GM18519 (cell line): ENCODE data around the gene RNF40.

ENCODE experiments used
- ATAC-seq: cut with Tn5 transposase; IDR thresholded peaks from one replicate; pipeline ENCODE4 v1.9.1; 2021; ENCODE audit warnings: mild to moderate bottlenecking, moderate library complexity; ENCODE audit not compliant: unreplicated experiment, low FRiP score

The RNF40 gene

GRCh38 chr16:30761427-30761927, 645 bp upstream of the RNF40 start:
- no peak for ATAC-seq

DNA sequence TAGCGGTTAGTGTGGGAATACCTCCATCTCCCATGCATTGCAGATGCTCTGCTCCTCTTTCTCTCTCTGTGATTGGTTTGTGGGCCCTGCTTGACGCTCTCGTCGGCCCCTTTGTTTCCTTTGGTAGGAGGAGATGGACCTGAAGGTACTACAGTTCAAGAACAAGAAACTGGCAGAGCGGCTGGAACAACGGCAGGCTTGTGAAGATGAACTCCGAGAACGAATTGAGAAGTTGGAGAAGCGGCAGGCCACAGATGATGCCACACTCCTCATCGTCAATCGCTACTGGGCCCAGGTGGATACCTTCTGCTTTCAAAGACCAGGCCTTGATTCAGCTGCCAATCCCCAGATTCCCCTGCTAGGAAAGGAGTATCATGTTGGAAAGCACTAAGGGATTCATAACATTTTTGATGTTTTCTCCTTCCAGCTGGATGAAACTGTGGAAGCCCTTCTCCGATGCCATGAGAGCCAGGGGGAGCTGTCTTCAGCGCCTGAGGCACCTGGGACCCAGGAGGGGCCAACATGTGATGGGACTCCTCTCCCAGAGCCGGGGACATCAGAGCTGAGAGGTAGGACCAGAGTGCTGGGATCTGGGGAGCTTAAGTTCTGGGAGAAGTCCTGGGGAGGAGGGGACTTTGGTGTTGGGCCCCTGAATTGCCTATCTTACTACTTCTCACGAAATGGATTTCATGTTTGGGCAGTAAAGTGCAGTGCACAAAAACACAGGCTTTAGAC, 1.0 kb downstream of the RNF40 start:
- ATAC-seq, result no peak

DNA sequence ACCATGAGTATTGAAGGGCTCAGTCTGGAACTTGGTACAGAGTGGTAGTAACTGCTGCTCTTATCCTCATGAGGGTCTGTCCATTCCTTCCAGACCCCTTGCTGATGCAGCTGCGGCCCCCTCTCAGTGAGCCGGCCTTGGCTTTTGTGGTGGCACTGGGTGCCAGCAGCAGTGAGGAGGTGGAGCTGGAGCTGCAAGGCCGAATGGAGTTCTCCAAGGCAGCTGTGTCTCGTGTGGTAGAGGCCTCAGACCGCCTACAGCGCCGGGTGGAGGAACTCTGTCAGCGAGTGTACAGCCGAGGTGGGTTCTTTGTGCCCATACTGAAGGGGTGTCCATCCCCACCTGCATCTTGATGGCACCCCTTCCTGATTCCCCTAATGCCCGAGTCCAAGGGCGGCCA, 2.0 kb downstream of the RNF40 start:
- ATAC-seq, result no peak

- ATAC-seq, result no peak
These were observed 2.8 kb downstream of the RNF40 start for GRCh38 chr16:30764816-30765465.

GRCh38 chr16:30766206-30766932, 4.2 kb downstream of the RNF40 start:
- ATAC-seq, result no peak

- ATAC-seq, result no peak
These were observed 4.8 kb downstream of the RNF40 start for GRCh38 chr16:30766933-30767284.

DNA sequence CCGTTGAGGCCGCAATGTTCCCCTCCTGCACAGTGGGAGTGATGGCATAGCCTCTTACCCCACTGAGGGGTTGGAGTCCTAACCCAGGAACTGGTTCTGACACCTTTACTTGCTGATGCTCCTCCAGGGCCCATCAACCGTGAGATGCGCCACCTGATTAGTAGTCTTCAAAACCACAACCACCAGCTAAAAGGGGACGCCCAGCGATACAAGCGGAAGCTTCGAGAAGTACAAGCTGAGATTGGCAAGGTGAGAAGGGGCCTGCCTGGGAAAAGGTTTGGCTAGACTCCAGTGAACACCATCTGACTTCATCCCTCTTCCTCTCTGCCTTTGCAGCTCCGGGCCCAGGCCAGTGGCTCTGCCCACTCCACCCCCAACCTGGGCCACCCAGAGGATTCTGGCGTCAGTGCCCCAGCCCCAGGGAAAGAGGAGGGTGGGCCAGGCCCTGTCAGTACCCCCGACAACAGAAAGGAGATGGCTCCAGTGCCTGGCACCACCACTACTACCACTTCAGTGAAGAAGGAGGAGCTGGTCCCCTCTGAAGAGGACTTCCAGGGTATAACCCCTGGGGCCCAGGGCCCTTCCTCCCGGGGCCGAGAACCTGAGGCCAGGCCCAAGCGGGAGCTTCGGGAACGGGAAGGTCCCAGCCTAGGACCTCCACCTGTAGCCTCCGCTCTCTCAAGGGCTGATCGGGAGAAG, 5.8 kb downstream of the RNF40 start:
- ATAC-seq, result no peak

- no peak for ATAC-seq
These were observed 6.6 kb downstream of the RNF40 start for GRCh38 chr16:30768583-30769181.

DNA sequence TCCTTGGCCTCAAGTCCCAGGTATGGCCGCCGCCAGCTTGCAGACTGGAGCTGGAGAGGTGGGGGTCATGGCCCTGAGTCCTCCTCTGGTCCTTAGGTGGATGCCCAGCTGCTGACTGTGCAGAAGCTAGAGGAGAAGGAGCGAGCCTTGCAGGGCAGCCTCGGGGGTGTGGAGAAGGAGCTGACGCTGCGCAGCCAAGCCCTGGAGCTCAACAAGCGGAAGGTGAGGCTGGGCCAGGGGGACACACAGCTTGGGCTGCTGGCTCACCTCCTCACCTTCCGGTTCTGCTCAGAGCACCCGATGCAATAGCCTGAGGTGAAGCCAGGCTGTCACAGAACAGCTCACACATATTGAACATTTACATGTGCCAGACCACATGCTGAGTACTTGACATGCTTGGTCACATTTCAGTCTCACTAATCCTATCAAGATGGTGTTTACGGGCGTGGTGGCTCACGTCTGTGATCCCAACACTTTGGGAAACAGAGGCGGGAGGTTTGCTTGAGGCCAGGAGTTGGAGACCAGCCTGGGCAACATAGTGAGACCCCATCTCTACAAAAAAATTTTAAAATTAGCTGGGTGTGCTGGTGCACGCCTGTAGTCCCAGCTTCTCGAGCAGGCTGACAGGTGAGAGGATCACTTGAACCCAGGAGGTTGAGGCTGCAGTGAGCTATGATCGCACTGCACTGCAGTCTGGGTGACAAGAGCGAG, 7.4 kb downstream of the RNF40 start:
- no peak for ATAC-seq

DNA sequence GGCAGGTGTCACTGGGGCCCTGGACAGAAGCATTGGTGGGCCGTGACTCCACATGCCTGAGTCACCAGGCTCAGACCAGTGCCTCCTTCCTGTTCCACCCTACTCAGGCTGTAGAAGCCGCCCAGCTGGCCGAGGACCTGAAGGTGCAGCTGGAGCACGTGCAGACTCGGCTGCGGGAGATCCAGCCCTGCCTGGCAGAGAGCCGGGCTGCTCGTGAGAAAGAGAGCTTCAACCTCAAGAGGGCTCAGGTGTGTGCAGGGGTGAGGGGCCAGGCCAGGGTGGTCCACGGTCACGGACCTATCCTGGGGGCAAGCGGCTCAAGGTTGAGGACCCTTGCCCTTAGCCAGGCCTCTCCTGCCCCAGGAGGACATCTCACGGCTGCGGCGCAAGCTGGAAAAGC, 9.6 kb downstream of the RNF40 start:
- no peak for ATAC-seq

DNA sequence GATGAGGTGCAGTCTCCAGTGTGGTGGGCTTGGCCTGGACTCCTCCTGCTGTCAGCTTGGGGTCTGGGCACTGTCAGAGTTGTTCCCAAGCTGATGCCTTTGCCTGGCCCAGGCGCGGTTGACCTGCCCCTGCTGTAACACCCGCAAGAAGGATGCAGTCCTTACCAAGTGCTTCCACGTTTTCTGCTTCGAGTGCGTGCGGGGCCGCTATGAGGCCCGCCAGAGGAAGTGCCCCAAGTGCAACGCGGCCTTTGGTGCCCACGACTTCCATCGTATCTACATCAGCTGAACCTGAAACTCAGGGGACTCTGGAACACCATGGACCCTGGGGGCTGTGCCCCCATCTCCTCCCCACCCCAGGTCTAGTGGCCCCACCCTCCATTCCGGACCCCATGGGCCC, 11.7 kb downstream of the RNF40 start:
- no peak for ATAC-seq

DNA sequence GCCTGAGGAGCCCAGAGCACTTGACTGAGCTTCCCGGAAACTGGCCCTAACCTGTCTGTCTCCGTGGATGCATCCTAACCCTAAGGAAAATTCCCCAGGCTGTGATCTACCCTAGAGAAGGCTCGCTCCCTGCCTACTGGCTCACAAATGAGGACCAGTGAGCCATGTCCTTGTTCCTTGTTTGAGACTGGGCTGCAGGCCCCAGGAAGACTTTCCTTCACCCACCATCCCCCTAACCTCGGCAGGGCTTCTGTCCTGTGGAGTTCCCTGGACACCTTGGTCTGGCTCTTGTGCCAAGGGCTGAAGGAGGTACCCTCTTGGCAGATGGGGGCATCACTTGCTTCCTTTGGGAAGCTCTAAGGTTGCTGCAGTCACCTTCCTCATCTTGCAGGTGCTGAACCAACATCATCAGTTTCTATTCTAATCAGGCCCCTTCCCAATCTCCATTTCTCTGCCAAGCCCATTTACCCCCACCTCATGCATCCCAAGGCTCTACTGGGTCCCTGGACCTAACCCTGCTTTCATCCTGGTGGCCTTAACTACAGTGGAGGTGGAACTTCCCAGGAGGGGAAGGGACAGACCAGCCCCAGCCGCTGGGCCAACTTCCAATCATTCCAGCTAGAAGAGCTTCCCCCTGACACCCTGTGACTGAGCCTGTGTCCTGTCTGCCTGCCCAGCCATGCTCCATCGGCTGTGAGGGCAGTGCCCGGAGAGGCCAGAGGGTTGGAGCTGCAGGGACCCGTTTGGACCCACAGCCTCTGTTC, 12.4 kb downstream of the RNF40 start:
- no peak for ATAC-seq

GRCh38 chr16:30775131-30775391, 12.9 kb downstream of the RNF40 start:
- ATAC-seq, result no peak

GRCh38 chr16:30775392-30776188, 13.5 kb downstream of the RNF40 start:
- no peak for ATAC-seq

DNA sequence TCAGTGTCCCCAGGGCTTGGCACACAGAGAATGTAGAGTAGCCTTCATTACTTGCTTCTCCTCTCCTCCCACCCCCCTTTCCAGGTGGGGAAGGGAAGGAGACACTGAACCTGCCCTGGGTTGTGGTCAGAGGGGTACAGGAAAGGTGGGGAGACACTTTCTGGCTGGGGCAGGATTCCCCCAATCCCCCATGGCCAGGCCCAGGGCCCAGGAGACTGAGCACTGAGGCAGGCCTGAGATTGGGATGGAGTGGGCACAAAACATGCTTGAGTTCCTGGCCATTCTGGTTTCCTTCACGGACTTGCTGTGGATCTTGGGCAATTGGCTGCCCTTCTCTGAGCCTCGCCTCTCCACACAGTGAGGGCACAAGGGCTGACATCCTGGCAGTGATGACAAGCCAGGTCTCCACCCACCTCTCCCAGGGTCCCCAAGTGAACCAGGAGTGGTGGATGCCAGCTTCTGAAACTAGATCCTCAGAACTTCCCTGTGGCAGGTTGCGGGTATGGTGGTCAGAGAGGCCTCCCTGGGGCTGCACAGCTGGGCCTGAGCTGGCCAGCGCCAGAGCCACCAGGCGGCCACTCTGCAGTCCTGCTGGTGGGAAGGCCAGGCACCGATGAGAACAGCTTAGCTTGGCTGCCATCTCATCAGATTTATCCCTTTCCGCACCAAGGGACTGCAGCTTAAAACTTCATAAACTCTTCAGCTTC, 15.6 kb downstream of the RNF40 start:
- ATAC-seq, result no peak

GRCh38 chr16:30778549-30779244, 16.6 kb downstream of the RNF40 start:
- no peak for ATAC-seq

GRCh38 chr16:30779596-30779995, 17.5 kb downstream of the RNF40 start:
- no peak for ATAC-seq

DNA sequence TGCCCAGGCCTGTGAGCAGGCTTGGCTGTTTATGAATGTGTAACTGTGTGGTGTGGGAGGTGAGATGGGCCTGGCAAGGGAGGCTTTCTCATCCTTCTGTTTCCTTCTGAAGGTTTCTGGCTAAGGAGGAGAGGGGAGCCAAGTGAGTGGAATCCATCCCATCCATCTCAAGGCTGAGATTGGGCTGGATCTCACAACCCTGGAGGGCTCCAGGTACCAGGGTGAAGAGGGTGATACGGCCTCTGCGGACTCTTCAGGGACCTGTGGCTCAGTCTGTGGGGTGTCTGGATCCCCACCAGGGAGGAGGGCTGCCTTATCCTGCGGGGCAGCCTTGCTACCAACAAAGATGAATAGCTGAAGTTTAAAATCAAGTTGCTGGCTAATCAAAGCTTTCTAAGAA, 17.9 kb downstream of the RNF40 start:
- no peak for ATAC-seq
